HEK293 (cell line): Measurements from ENCODE around the gene MYO5B.

Experiments
- CTCF ChIA-PET: fragments of 350-600 bp; formaldehyde crosslinking; extraction: SDS; loops from one replicate; lab custom pipeline; 2021; ENCODE audit warnings: antibody characterized with exemption; lab: Yijun Ruan, JAX
- POLR2A ChIA-PET: fragments of 300-600 bp; formaldehyde crosslinking; extraction: SDS; loops from one replicate; lab custom pipeline; 2020; ENCODE audit warnings: antibody characterized with exemption, inconsistent platforms; lab: Yijun Ruan, JAX
- H3K27ac ChIP-seq: fragments of 200-500 bp; sonication (Bioruptor generic); 2 replicates; pipeline ENCODE4 v1.5.1; 2014; ENCODE audit warnings: low read depth, low read length, control low read depth, inconsistent platforms; ENCODE audit errors: extremely low read depth
- H3K36me3 ChIP-seq, 2 experiments: fragments of 200-500 bp in 1 of 2; sonication (Bioruptor generic) in 1 of 2; 1 replicate in 1 of 2; 2 replicates in 1 of 2; pipeline ENCODE4 v1.5.1; 2014 to 2017; ENCODE audit warnings: inconsistent platforms in 2 of 2, low read length in 2 of 2; ENCODE audit not compliant: control insufficient read depth in 2 of 2, insufficient read depth in 1 of 2
- H3K4me1 ChIP-seq: fragments of 200-500 bp; sonication (Bioruptor generic); 2 replicates; pipeline ENCODE4 v1.5.1; 2014; ENCODE audit warnings: mild to moderate bottlenecking, low read length, inconsistent platforms; ENCODE audit not compliant: control insufficient read depth, insufficient read depth
- H3K4me3 ChIP-seq: 2 replicates; pipeline ENCODE4 v1.5.1; 2011; ENCODE audit warnings: low read depth, mild to moderate bottlenecking, control low read depth, low read length, moderate library complexity
- H3K9me3 ChIP-seq: fragments of 200-500 bp; sonication (Bioruptor generic); 2 replicates; pipeline ENCODE4 v1.5.1; 2014; ENCODE audit warnings: low read depth, low read length, inconsistent platforms; ENCODE audit not compliant: control insufficient read depth, insufficient read depth
- ELK4 ChIP-seq: IDR thresholded peaks from 2 replicates; pipeline ENCODE4 v1.6.1; 2011; ENCODE audit warnings: mild to moderate bottlenecking, low read depth, low read length, borderline replicate concordance
- HIC1 ChIP-seq: fragments of 450-650 bp; formaldehyde crosslinking; IDR thresholded peaks from 2 replicates; pipeline ENCODE4 v1.5.1; 2016; ENCODE audit warnings: missing biosample characterization, missing genetic modification characterization
- HOXD13 ChIP-seq: sonication (generic); formaldehyde crosslinking; IDR thresholded peaks from 2 replicates; pipeline ENCODE4 v1.8.0; 2022; ENCODE audit warnings: missing genetic modification reagents, borderline replicate concordance
- KLF10 ChIP-seq: fragments of 450-650 bp; IDR thresholded peaks from 2 replicates; pipeline ENCODE4 v1.5.1; 2018; ENCODE audit warnings: missing biosample characterization, mild to moderate bottlenecking, missing genetic modification characterization
- PATZ1 ChIP-seq: fragments of 450-650 bp; formaldehyde crosslinking; IDR thresholded peaks from 2 replicates; pipeline ENCODE4 v1.5.1; 2016; ENCODE audit warnings: missing biosample characterization, missing genetic modification characterization
- SCRT1 ChIP-seq: fragments of 450-650 bp; formaldehyde crosslinking; IDR thresholded peaks from 2 replicates; pipeline ENCODE4 v1.5.1; 2016; ENCODE audit warnings: missing biosample characterization, missing genetic modification characterization, borderline replicate concordance
- SETDB1 ChIP-seq: IDR thresholded peaks from one replicate; pipeline ENCODE4 v1.6.1; 2017; ENCODE audit warnings: mild to moderate bottlenecking, low read length, moderate library complexity, mixed read lengths; ENCODE audit not compliant: insufficient read length
- TCF7L2 ChIP-seq: IDR thresholded peaks from 2 replicates; pipeline ENCODE4 v1.6.1; 2011; ENCODE audit warnings: low read depth, mild to moderate bottlenecking, inconsistent platforms, low read length, moderate library complexity, borderline replicate concordance
- ZBTB1 ChIP-seq: fragments of 450-650 bp; formaldehyde crosslinking; IDR thresholded peaks from 2 replicates; pipeline ENCODE4 v1.5.1; 2016; ENCODE audit warnings: missing biosample characterization, missing genetic modification characterization
- ZFHX2 ChIP-seq: fragments of 450-650 bp; formaldehyde crosslinking; conservative IDR thresholded peaks from 2 replicates; pipeline ENCODE4 v1.5.1; 2016; ENCODE audit warnings: missing biosample characterization, missing genetic modification characterization
- ZNF175 ChIP-seq: fragments of 450-650 bp; formaldehyde crosslinking; IDR thresholded peaks from 2 replicates; pipeline ENCODE4 v1.5.1; 2016; ENCODE audit warnings: missing biosample characterization, missing genetic modification characterization
- ZNF211 ChIP-seq: fragments of 450-650 bp; formaldehyde crosslinking; IDR thresholded peaks from 2 replicates; pipeline ENCODE4 v1.5.1; 2016; ENCODE audit warnings: low read depth, missing biosample characterization, missing genetic modification characterization
- ZNF274 ChIP-seq, 2 experiments: fragments of 200-500 bp in 1 of 2; fragments of 450-650 bp in 1 of 2; sonication (Bioruptor generic) in 1 of 2; formaldehyde crosslinking in 1 of 2; IDR thresholded peaks; 2 replicates each; pipeline versions ENCODE4 v1.5.1 to v1.6.1; 2014 to 2016; ENCODE audit warnings: borderline replicate concordance in 1 of 2, inconsistent platforms in 1 of 2, low read length in 1 of 2, missing biosample characterization in 1 of 2, missing genetic modification characterization in 1 of 2
- ZNF37A ChIP-seq: fragments of 450-650 bp; IDR thresholded peaks from 2 replicates; pipeline ENCODE4 v1.5.1; 2018; ENCODE audit warnings: missing biosample characterization, missing genetic modification characterization
- ZNF449 ChIP-seq: fragments of 450-650 bp; formaldehyde crosslinking; IDR thresholded peaks from 2 replicates; pipeline ENCODE4 v1.5.1; 2017; ENCODE audit warnings: missing biosample characterization, mild to moderate bottlenecking, missing genetic modification characterization, moderate library complexity
- ZNF530 ChIP-seq: fragments of 450-650 bp; formaldehyde crosslinking; IDR thresholded peaks from 2 replicates; pipeline ENCODE4 v1.5.1; 2016; ENCODE audit warnings: low read depth, missing biosample characterization, missing genetic modification characterization
- ZNF548 ChIP-seq: fragments of 450-650 bp; formaldehyde crosslinking; IDR thresholded peaks from 2 replicates; pipeline ENCODE4 v1.5.1; 2016; ENCODE audit warnings: missing biosample characterization, missing genetic modification characterization
- ZSCAN16 ChIP-seq: fragments of 450-650 bp; formaldehyde crosslinking; IDR thresholded peaks from 2 replicates; pipeline ENCODE4 v1.5.1; 2016; ENCODE audit warnings: missing biosample characterization, missing genetic modification characterization

Gene MYO5B

GRCh38 chr18:50111398-50111797, 83.5 kb downstream of the MYO5B start:
- POLR2A ChIA-PET: no interaction called here
- Histone ChIP-seq H3K9me3 (no peaks in the 10 kb centered on the region), H3K27ac (no peak overlapping the region), H3K4me1 (peaks cover 15% of the 10 kb centered on the region), H3K4me3 (no peak overlapping the region), H3K36me3 (no peaks in the 10 kb centered on the region)
- TF ChIP-seq ZSCAN16 (tag by site-specific recombination) (0 out of 2 replicates have a peak, but pooled peaks have one; percentile 43), ZNF175 (no peak), ZNF211 (tag by site-specific recombination) (no peak), ELK4 (no peak)
- CTCF ChIA-PET: interaction anchor here (2.6 kb wide), 1 partner anchor 92 kb away, joined by 13 read pairs; no protein-coding TSS in a partner anchor

GRCh38 chr18:50107468-50107977, 87.4 kb downstream of the MYO5B start:
- ChIA-PET POLR2A (no interaction called here), CTCF (no interaction called here)
- no peak overlapping the region for H3K4me3 ChIP-seq
- no peak for TF ChIP-seq ZFHX2 (tag by site-specific recombination)
- TF ChIP-seq HIC1 (tag by site-specific recombination): no peak
- no peak for TF ChIP-seq ZNF449 (tag by site-specific recombination)
- no peak for TF ChIP-seq ZBTB1 (tag by site-specific recombination)
- no peak for TF ChIP-seq ZNF548 (tag by site-specific recombination)
- no peak for TF ChIP-seq KLF10 (tag by site-specific recombination)
- TF ChIP-seq ZNF530 (tag by site-specific recombination): no peak
- no peak for TF ChIP-seq TCF7L2
- no peak for TF ChIP-seq SETDB1
- TF ChIP-seq SCRT1 (tag by site-specific recombination): no peak
- TF ChIP-seq ZNF274 (IDR thresholded peaks at IDR 0.05; ENCODE audit: low read length): no peak
- TF ChIP-seq ZNF274 (tag by site-specific recombination; IDR thresholded peaks at IDR 0.05; ENCODE audit: borderline replicate concordance): no peak
- no peak for TF ChIP-seq PATZ1 (tag by site-specific recombination)
- no peak for TF ChIP-seq ZNF37A
- TF ChIP-seq HOXD13 (CRISPR knock-in tag): no peak
- TF ChIP-seq, all 188 proteins: peak for 0
- no peaks in the 10 kb centered on the region for H3K9me3 ChIP-seq
- no peaks in the 10 kb centered on the region for H3K36me3 ChIP-seq
- H3K27ac ChIP-seq: no peak overlapping the region
- H3K4me1 ChIP-seq: peaks cover 4% of the 10 kb centered on the region; the same call in 1 of the 2 replicates
